Astrocyte of the hippocampus (primary cell): ENCODE measurements around the gene GK2.

ENCODE experiments used
- DNase-seq: peaks from one replicate; pipeline ENCODE4 v3.0.0; 2011; ENCODE audit warnings: low read depth, low spot score

The GK2 gene

DNA sequence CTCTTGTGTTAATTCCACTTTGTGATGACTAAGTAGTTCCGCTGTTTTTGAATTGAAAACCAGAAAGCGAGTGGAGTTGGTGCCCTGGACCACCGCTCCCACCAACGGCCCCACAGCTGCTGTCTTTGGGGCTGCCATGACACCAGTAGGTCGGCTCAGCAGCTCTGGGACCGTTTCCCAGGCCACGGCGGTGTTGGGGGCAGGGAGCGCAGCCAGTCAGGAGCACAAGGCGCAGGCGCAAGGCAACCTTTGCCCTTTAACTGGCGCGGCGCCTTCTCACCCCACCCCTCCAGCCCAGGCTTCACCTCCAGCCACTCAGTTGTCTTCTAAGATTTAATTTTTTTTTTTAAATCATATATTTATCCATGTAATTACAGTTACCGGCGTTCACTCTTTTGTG is at the start of gene GK2:
Gene GK2, minus strand, starts transcription at position 166 of the 400 bp plus-strand sequence. Its CDS starts 28 bp downstream, at position 138.
- no peak for DNase-seq

DNA sequence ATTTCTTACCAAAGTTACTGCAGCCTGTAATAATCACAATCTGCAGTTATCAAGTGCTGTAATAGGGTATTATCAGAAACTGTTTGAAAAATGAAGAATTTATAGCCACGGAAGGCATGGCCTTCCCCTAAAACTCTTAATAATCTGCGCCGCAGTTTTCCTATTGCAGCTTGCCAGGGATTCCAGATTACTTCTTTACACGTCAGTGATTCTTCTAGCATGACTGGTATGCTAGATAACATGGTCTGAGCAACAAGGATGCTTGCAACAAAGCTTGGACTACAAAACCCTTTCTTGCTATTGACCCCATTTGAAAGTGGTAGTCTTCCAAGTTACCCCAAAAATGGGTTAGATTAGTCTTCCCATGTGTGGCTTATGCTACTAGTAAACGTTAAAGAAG is 47.2 kb upstream of the GK2 start:
- peak; percentile 21 for DNase-seq

- DNase-seq: no peak
These were observed 46.6 kb upstream of the GK2 start for GRCh38 chr4:79454656-79455055.

DNA sequence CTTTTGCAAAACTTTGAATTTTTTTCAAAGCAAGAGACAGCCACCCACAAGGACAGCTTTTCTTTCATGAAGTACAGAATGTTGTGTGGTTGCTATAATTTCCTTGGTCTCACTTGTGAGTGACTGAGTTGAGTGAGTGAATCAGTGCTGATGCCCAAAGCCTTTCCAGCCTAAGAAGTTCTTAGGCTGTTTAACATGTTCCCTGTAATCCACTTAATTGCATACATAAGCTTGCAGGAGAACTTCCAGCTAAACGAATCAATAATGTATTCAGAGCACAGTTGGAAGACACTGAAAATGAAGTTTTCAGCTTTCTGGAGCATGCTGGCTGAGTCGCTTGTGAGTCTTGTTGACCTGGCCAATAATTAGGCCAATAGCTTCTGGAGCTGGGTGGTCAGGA is 42.0 kb upstream of the GK2 start:
- DNase-seq: peak; percentile 11

- peak; percentile 44 for DNase-seq
These were observed 38.1 kb upstream of the GK2 start for GRCh38 chr4:79446145-79446544.

DNA sequence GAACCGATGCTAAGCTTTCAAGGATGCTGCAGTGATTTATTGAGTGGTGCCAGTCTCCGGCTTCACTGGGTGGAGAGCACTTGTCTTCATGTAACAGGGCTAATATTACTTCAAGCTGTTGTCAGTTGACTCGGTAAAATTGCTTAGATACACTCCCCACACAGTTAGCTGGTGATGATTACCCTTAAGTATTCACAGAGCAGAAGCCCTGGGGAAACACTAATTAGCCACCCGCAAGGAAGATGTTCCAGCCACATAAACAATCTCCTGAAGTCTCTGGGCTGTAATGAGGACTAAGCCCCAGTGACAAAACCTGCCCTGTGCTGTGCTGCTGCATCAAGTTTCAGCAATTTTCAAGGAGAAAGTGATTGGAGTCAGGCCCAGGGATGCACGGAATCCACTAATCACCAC is 37.3 kb upstream of the GK2 start:
- peak; percentile 66 for DNase-seq

- DNase-seq: no peak
These were observed 34.4 kb upstream of the GK2 start for GRCh38 chr4:79442422-79442821.

GRCh38 chr4:79439489-79439888 is 31.5 kb upstream of the GK2 start:
- no peak for DNase-seq

GRCh38 chr4:79431839-79432238 is 23.8 kb upstream of the GK2 start:
- no peak for DNase-seq

GRCh38 chr4:79429113-79429903 is 21.3 kb upstream of the GK2 start:
- no peak for DNase-seq

DNA sequence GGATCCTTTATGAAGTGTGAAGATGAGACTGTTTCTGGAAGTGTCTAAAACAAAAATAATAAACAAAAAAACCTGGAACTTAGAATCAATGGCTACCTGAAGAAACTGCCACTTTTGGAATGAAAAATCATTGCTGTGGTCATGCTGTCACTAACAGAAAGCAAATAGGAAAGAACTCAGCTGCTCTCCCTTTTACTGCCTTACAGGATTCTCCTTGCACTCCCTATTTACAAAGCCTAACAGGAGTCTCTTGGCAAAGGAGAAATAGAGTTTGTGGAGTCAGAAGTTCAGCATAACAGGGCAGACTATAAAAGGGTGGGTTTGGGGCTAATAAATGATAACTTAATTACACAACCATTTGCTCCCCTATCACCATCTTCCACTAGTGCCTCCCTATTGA is 19.0 kb upstream of the GK2 start:
- DNase-seq: no peak

DNA sequence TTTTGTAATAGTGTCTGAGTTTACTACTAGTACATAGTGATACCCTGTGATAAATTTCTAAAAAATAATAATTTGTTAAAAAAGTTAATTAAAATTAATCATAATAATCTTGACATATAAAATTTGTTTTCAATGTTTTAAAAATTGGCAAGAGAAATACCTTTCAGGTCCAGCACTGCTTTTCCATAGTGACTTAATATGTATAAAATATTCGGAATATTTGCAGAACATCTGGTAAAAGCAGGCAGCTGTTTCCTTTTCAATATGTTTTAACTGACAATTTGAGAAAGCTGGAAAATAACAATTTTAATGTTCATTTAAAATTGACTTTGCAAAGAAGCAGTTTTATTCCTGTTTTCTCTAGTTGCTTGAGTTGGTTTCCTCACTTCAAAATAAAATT is 17.6 kb upstream of the GK2 start:
- no peak for DNase-seq

GRCh38 chr4:79421483-79421882 is 13.5 kb upstream of the GK2 start:
- DNase-seq: no peak

GRCh38 chr4:79413886-79414285 is 5.9 kb upstream of the GK2 start:
- no peak for DNase-seq

DNA sequence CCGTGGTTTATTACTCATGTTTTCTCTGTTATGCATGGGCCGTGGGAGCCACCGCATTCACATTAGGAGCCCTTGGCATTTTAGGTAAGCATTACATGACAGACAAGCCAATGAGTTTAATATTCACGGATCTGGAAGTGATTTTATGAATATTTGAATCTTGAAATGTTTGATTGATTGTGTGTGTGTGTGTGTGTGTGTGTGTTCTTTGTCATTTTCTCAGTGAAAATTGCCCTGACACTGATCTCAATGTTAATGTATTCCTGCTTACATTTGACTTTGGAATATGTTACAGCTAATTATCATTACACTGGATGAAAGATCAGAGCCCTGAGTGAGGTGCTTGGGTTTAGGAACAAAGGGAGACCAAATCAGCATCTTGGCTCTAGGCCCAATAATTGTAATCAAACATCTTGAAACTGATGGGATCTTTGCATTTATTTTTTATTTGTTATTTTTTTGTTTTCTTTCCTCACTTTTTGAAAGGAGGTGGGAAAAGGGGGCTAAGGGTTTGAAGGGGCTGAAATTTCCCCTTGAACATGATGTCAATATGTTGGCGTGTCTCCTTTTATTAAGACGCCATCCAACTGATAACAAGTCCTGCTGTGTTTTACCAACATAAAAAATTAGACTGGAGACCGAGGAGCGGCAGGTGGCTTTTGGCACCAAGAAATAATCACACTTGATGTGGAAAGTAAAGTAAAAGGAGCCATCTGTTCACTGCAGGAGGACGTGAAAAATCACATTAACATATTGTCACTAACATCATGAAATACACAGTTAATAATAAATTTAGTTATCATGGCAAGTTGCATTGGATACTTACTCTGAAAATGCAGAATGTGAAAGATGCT is 5.2 kb upstream of the GK2 start:
- peak; percentile 1 for DNase-seq

GRCh38 chr4:79404666-79405065 is 3.4 kb downstream of the GK2 start:
- DNase-seq: no peak

GRCh38 chr4:79403356-79403755 is 4.7 kb downstream of the GK2 start:
- DNase-seq: no peak

- DNase-seq: no peak
These were observed 5.6 kb downstream of the GK2 start for GRCh38 chr4:79402332-79402851.

DNA sequence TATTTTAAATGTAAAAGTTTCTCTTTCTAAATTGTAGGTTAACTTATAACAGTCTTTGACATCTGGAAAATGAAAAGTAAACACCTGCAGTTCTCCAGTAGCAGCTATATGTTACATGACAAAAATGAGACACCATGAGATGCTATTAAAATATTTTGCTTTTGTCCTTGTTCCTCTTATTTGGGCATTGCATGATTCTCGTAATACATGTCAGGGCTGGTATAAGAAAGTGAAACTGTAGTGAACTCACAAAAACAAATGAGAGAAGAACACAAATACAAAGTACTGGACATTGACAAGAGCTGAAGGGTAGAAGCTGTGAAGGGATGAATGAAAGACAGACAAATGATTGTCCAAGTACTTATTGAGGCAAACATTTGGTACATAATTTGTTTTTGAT is 9.0 kb downstream of the GK2 start:
- DNase-seq: no peak

GRCh38 chr4:79397951-79398350 is 10.1 kb downstream of the GK2 start:
- DNase-seq: no peak

DNA sequence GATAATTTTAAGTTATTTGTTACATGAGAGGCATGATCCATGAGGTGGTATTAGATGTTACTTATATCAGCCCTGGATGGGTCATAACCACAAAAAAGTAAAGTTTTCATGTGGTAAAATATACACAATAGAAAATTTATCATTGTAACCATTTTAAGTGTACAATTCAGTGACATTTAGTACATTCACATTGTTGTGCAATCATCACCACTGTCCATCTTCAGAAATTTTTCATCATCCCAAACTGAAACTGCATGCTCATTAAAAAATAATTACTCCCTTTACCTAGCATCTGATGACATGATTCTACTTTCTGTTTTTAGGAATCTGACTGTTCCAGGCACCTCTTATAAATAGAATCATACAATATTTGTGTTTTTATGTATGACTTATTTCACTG is 11.2 kb downstream of the GK2 start:
- DNase-seq: no peak

DNA sequence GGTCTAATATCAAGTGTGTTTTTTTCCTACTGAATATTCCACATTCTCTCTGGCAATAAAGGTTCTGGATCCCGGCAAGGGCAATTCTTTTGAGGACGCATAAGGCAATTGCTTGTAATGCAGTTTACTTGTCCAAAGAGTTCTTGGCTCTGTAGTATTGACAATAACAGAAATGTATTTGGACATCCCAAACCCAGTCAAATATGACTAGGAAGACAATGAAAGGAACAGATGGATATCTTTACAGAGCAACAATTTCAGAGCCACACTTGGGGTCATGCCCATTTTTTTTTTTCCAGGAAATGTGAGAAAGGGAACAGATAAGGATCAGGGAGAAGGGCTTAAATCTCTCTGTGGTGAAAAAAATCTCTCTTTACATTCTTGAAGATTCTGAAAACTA is 12.2 kb downstream of the GK2 start:
- no peak for DNase-seq

- peak; percentile 7 for DNase-seq
These were observed 17.1 kb downstream of the GK2 start for GRCh38 chr4:79390890-79391289.
